Spleen (tissue), 11 donors: Measurements from ENCODE around the gene STK17A. TPM values are rescaled to one million over a fixed set of nuclear protein-coding genes. Genes with fewer than 3 reads are reported as not detected.

Experiments used
- DNase-seq: peaks from one replicate; pipeline ENCODE4 v3.0.0-alpha.2; 2020
- H3K27ac ChIP-seq, 8 donors: fragments of 200-600 bp; sonication (generic) in 7 of 8; 1 replicate in 4 of 8; 2 replicates in 4 of 8; pipeline versions ENCODE4 v1.5.0 to v1.8.0; 2016 to 2021; ENCODE audit warnings: inconsistent platforms in 4 of 8, mild to moderate bottlenecking in 4 of 8, moderate library complexity in 1 of 8
- H3K27me3 ChIP-seq, 7 donors: fragments of 200-600 bp; sonication (generic) in 6 of 7; replicated peaks in 1 of 7; 1 replicate in 4 of 7; 2 replicates in 3 of 7; pipeline versions ENCODE4 v1.5.0 to v1.8.0; 2016 to 2021; ENCODE audit warnings: inconsistent platforms in 3 of 7, mild to moderate bottlenecking in 1 of 7
- H3K36me3 ChIP-seq, 6 donors: fragments of 200-600 bp; sonication (generic) in 5 of 6; 1 replicate in 4 of 6; 2 replicates in 2 of 6; pipeline versions ENCODE4 v1.5.0 to v1.8.0; 2016 to 2021; ENCODE audit warnings: inconsistent platforms in 2 of 6
- H3K4me1 ChIP-seq, 6 donors: fragments of 200-600 bp; sonication (generic) in 5 of 6; 1 replicate in 3 of 6; 2 replicates in 3 of 6; pipeline versions ENCODE4 v1.5.0 to v1.8.0; 2016 to 2021; ENCODE audit warnings: inconsistent platforms in 3 of 6
- H3K4me3 ChIP-seq, 8 donors: fragments of 200-600 bp; sonication (generic) in 7 of 8; 1 replicate in 4 of 8; 2 replicates in 4 of 8; pipeline versions ENCODE4 v1.5.0 to v1.8.0; 2016 to 2021; ENCODE audit warnings: inconsistent platforms in 4 of 8, mild to moderate bottlenecking in 4 of 8, moderate library complexity in 2 of 8
- H3K9me3 ChIP-seq, 8 donors: fragments of 200-600 bp; sonication (generic) in 7 of 8; 1 replicate in 4 of 8; 2 replicates in 4 of 8; pipeline versions ENCODE4 v1.5.0 to v1.8.0; 2016 to 2021; ENCODE audit warnings: inconsistent platforms in 4 of 8
- CTCF ChIP-seq, 11 experiments: fragments of 200-600 bp in 7 of 11; fragments of 450-650 bp in 4 of 11; sonication (generic) in 4 of 11; IDR thresholded peaks in 8 of 11; conservative IDR thresholded peaks in 3 of 11; 1 replicate in 7 of 11; 2 replicates in 4 of 11; pipeline versions ENCODE4 v1.4.0 to v1.8.0; 2016 to 2021; ENCODE audit warnings: antibody characterized with exemption in 11 of 11, inconsistent platforms in 4 of 11, mild to moderate bottlenecking in 1 of 11
- POLR2A ChIP-seq, 3 donors: fragments of 450-650 bp; IDR thresholded peaks; one replicate each; pipeline ENCODE4 v1.5.1; 2017; ENCODE audit warnings: antibody characterized with exemption in 3 of 3, mild to moderate bottlenecking in 1 of 3
- POLR2AphosphoS5 ChIP-seq, 3 donors: sonication (generic); formaldehyde crosslinking; IDR thresholded peaks; one replicate each; pipeline ENCODE4 v1.5.1; 2017; ENCODE audit warnings: antibody characterized with exemption in 3 of 3
- WGBS, 5 donors: extraction: QIAGEN DNeasy Blood & Tissue Kit in 3 of 5; methylation state at CpG; one replicate each; pipeline versions ENCODE4 v1.1.5 to v1.1.7; 2013 to 2018; 5-methylcytosine and 5-hydroxymethylcytosine counted together
- intact Hi-C: fragments of 100-400 bp; cut with DNase I; formaldehyde crosslinking; loops from one replicate; pipeline ENCODE4 v1.15.0; 2023; ENCODE audit warnings: low total_unique reads
- polyA plus RNA-seq, 3 donors: library from polyadenylated mRNA; stranded (reverse); fragments of 200-250 nt; gene quantifications; one replicate each; pipeline ENCODE4 v1.2.1, GENCODE V29; 2013
- total RNA-seq, 7 donors: library from RNA; depleted of rRNA in 3 of 7; stranded (reverse); fragments of >200 nt in 3 of 7; fragmentation: NEBNext Ultra II Directional in 4 of 7; extraction: Animal tissue kit (Norgen Biotek cat#: 25700) in 4 of 7; gene quantifications; one replicate each; pipeline versions ENCODE4 v1.1.0 to v1.2.1, GENCODE V29; 2016 to 2021
- donor health status: healthy with polysubstance abuse.
- donor health status: DM: no; HTN: no; CAD: no; lungs with moderate emphysema.
- donor health status: DM: no; HTN: no; CAD: no.
- donor health status: Bipolar disorder and iron deficiency.
- donor health status: healthy.
- donor health status: DM: no; HTN: no; CAD: no.
- donor health status: DM: yes; HTN: yes; CAD: no.

The STK17A gene
- total and polyA plus RNA-seq, 10 donors = 33.4 to 70.1 (median 53.4) TPM

- 86 to 95% (median 92%) methylated on average over 6 of the region's 6 CpGs for WGBS, 5 donors
- H3K27ac ChIP-seq = no peak overlapping the region
- intact Hi-C loops = no loop called here
- H3K36me3 ChIP-seq = no peaks in the 10 kb centered on the region
- no peak for DNase-seq
- TF ChIP-seq POLR2AphosphoS5 (IDR thresholded peaks at IDR 0.05) = no peak
- no peak for TF ChIP-seq POLR2A (IDR thresholded peaks at IDR 0.05)
- TF ChIP-seq CTCF (IDR thresholded peaks at IDR 0.05 in 8 of 11, conservative IDR thresholded peaks at IDR 0.05 in 3 of 11) = no peak
- H3K9me3 ChIP-seq = no peaks in the 10 kb centered on the region
- H3K4me3 ChIP-seq = no peak overlapping the region
- no peaks in the 10 kb centered on the region for H3K27me3 ChIP-seq
- H3K4me1 ChIP-seq = peaks cover 0 to 4% (median 0%) of the 10 kb centered on the region in 6 donors
These were observed 7.4 kb upstream of the STK17A start for GRCh38 chr7:43575506-43575905.

- Histone ChIP-seq H3K4me1 (peaks cover 0 to 4% (median 0%) of the 10 kb centered on the region in 6 donors), H3K36me3 (no peaks in the 10 kb centered on the region), H3K27me3 (peaks cover 0 to under 1% (median 0%) of the 10 kb centered on the region in 7 donors), H3K27ac (no peak overlapping the region), H3K9me3 (no peaks in the 10 kb centered on the region), H3K4me3 (no peak overlapping the region)
- 79 to 93% (median 82%) methylated on average over 3 of the region's 3 CpGs for WGBS, 5 donors
- DNase-seq = no peak
- TF ChIP-seq CTCF (IDR thresholded peaks at IDR 0.05 in 8 of 11, conservative IDR thresholded peaks at IDR 0.05 in 3 of 11) (no peak), POLR2AphosphoS5 (IDR thresholded peaks at IDR 0.05) (no peak), POLR2A (IDR thresholded peaks at IDR 0.05) (no peak)
- intact Hi-C loops = no loop called here
These were observed 6.7 kb upstream of the STK17A start for GRCh38 chr7:43576241-43576640.

- no peak for DNase-seq
- Histone ChIP-seq H3K36me3 (no peaks in the 10 kb centered on the region), H3K27ac (no peak overlapping the region), H3K4me3 (no peak overlapping the region), H3K4me1 (peaks cover 0 to 9% (median 4%) of the 10 kb centered on the region in 6 donors), H3K27me3 (peaks cover 0 to 9% (median 0%) of the 10 kb centered on the region in 7 donors), H3K9me3 (no peaks in the 10 kb centered on the region)
- intact Hi-C loops = no loop called here
- WGBS, 5 donors = 54 to 67% (median 57%) methylated on average over 6 of the region's 6 CpGs
- TF ChIP-seq POLR2AphosphoS5 (IDR thresholded peaks at IDR 0.05) (no peak), CTCF (IDR thresholded peaks at IDR 0.05 in 8 of 11, conservative IDR thresholded peaks at IDR 0.05 in 3 of 11) (no peak), POLR2A (IDR thresholded peaks at IDR 0.05) (no peak)
These were observed 5.4 kb upstream of the STK17A start for GRCh38 chr7:43577485-43577951.

GRCh38 chr7:43583424-43584194, 701 bp downstream of the STK17A start:
- Histone ChIP-seq H3K4me3 (peak overlapping the region; percentile 79 to 98 (median 91)), H3K27me3 (peaks cover 0 to 9% (median 0%) of the 10 kb centered on the region in 7 donors), H3K27ac (peak overlapping the region; percentile 85 to 100 (median 99)), H3K9me3 (no peaks in the 10 kb centered on the region), H3K4me1 (peaks cover 28 to 52% (median 47%) of the 10 kb centered on the region in 6 donors), H3K36me3 (no peaks in the 10 kb centered on the region)
- DNase-seq = peak; percentile 95
- 0 to 1% (median 1%) methylated on average over 34 to 66 of the region's 66 CpGs for WGBS, 5 donors
- peak; percentile 37 to 75 (median 75) for TF ChIP-seq POLR2AphosphoS5 (IDR thresholded peaks at IDR 0.05)
- peak in 1 of 3 donors; percentile 28 for TF ChIP-seq POLR2A (IDR thresholded peaks at IDR 0.05)
- peak in 1 of 11 experiments; percentile 21 for TF ChIP-seq CTCF (IDR thresholded peaks at IDR 0.05 in 8 of 11, conservative IDR thresholded peaks at IDR 0.05 in 3 of 11)
- intact Hi-C loops = loop anchor here (2.0 to 10.0 kb wide), 3 partner anchors 51 to 251 kb away; no protein-coding TSS in a partner anchor
